ENCODE measurements around the gene TRAF3IP1. TPM values are rescaled to one million over a fixed set of nuclear protein-coding genes. Genes with fewer than 3 reads are reported as not detected.

TRAF3IP1 gene
- total RNA-seq, 2 donors from 2014 or later = 16.2 to 18.5 TPM

DNA sequence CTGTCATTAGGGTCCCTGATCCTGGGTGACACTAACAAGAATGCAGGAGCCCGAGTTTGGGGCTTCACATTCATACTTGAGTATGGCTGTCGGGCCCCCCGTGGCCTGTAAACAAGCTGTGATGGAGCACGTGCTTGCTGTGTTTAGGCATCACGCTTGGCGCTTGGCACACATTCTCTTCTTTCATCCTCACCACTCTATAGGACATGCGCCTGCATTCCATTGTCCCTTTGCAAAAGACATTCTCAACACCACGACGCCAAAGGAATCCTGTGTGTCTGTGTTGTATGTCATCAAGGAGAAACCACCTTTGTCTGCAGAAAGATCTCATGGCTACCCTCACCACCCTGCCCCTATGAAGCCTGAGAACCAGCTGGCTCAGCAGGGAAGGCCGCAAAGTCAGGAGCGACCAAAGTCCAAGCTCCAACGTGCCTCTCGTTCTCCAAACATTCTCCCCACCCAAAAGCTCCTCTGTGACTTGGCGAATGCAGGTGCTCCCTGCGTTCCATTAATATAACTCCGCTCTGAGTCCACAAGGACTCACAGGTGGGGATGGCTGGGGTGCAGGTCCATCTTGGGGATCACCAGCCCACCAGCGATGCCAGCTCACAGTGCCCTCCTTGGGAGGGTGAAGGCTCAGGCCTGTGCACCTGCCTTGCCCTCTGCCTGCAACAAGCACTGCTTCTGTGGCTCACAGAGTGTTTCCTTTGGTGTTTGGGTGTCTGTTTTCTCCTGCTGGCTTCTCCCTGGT is 25.8 kb upstream of the TRAF3IP1 start:
- intact Hi-C loops (cut with DNase I) = no loop called here
- no peaks in the 10 kb centered on the region for H3K36me3 ChIP-seq
- H3K4me1 ChIP-seq = peaks cover 4% of the 10 kb centered on the region
- TF ChIP-seq, protein P1, sequence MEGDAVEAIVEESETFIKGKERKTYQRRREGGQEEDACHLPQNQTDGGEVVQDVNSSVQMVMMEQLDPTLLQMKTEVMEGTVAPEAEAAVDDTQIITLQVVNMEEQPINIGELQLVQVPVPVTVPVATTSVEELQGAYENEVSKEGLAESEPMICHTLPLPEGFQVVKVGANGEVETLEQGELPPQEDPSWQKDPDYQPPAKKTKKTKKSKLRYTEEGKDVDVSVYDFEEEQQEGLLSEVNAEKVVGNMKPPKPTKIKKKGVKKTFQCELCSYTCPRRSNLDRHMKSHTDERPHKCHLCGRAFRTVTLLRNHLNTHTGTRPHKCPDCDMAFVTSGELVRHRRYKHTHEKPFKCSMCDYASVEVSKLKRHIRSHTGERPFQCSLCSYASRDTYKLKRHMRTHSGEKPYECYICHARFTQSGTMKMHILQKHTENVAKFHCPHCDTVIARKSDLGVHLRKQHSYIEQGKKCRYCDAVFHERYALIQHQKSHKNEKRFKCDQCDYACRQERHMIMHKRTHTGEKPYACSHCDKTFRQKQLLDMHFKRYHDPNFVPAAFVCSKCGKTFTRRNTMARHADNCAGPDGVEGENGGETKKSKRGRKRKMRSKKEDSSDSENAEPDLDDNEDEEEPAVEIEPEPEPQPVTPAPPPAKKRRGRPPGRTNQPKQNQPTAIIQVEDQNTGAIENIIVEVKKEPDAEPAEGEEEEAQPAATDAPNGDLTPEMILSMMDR (IDR thresholded peaks at IDR 0.05) = no peak
- no peak overlapping the region for H3K4me3 ChIP-seq
- no peaks in the 10 kb centered on the region for H3K9me3 ChIP-seq
- H3K27me3 ChIP-seq = no peaks in the 10 kb centered on the region
- peak; percentile 86 for DNase-seq
- no peak overlapping the region for H3K27ac ChIP-seq
- H3K9ac ChIP-seq (ENCODE audit: low read depth in 2 of 2, low read length in 2 of 2) = peak overlapping the region in 1 of 2 donors; percentile 49

DNA sequence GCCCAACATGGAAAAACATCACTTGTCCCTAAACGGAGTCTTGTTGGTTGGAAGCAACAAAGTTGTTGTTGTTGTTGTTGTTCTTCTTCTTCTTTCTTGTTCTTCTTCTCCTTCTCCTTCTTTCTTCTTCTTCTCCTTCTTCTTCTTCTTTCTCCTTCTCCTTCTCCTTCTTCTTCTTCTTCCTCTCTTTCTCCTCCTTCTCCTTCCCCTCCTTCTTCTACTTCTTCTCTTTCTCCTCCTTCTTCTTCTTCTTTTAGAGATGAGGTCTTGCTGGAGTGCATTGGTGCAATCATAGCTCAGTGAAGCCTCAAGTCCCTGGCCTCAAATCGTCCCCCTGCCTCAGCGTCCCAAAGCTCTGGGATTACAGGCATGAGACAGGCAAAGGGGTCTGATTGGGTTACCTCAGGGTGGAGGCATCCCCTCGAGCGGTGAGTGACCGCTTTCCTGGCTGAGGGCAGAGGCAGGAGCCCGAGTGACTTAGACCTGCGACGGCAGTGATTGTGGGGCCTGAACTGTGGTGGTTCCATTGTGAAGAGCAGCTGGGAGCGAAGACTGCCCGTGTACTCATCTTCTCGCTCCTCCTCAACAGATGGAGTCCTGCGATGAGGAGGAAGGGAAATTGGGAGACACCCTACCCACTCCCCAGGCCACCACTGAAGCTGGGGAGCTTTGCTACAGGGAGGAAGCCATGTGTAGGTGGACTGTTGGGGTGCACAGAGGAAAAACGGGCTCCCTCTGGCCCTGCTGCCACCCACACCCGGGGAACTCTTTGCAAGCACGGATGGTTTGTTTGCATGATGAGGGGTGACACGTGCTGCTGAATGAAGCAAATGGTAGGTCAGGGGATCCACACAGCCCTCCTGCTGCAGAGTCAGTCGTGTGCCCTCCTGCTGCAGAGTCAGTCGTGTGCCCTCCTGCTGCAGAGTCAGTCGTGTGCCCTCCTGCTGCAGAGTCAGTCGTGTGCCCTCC is 24.9 kb upstream of the TRAF3IP1 start:
- TF ChIP-seq, protein P1 (IDR thresholded peaks at IDR 0.05) = no peak
- Histone ChIP-seq H3K9me3 (no peaks in the 10 kb centered on the region), H3K27ac (no peak overlapping the region), H3K4me3 (no peak overlapping the region), H3K36me3 (no peaks in the 10 kb centered on the region), H3K9ac (ENCODE audit: low read depth in 2 of 2, low read length in 2 of 2) (peak overlapping the region in 1 of 2 donors; percentile 49), H3K4me1 (peaks cover 4% of the 10 kb centered on the region), H3K27me3 (no peaks in the 10 kb centered on the region)
- no peak for DNase-seq
- intact Hi-C loops (cut with DNase I) = no loop called here

GRCh38 chr2:238296638-238297457 is 23.5 kb upstream of the TRAF3IP1 start:
- intact Hi-C loops (cut with DNase I) = no loop called here
- H3K4me1 ChIP-seq = peaks cover 4% of the 10 kb centered on the region
- no peak for DNase-seq

DNA sequence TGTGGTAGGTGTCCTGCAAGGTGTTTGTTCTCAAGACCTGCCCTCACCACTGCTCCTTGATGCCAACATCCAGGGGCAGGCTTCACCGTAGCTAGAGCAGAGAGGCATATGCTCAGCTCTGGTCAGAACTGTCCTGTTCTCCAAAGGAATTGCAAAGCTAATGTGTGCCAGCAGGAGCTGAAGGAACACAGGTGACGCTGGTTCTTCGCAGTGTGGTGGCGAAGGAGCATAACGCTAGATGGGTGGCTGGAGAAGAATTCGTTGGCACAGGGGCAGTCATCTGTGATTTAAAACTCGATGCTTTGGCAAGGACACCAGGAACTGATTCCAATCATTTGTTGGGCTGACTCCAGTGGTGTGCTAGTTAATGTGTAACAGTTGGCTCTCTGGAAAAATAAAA is 20.5 kb upstream of the TRAF3IP1 start:
- Histone ChIP-seq H3K4me1 (no peaks in the 10 kb centered on the region), H3K9me3 (no peaks in the 10 kb centered on the region), H3K27ac (peak overlapping the region; percentile 33), H3K4me3 (no peak overlapping the region), H3K9ac (ENCODE audit: low read depth in 2 of 2, low read length in 2 of 2) (peak overlapping the region in 1 of 2 donors; percentile 70), H3K27me3 (no peaks in the 10 kb centered on the region), H3K36me3 (no peaks in the 10 kb centered on the region)
- intact Hi-C loops (cut with DNase I) = no loop called here
- TF ChIP-seq, protein P1 (IDR thresholded peaks at IDR 0.05) = no peak
- DNase-seq = peak; percentile 72

More at GRCh38 chr2:238296638-238297457, 23.5 kb upstream of the TRAF3IP1 start:
- Histone ChIP-seq H3K27me3 (no peaks in the 10 kb centered on the region), H3K27ac (no peak overlapping the region), H3K9ac (ENCODE audit: low read depth in 2 of 2, low read length in 2 of 2) (no peak overlapping the region), H3K36me3 (no peaks in the 10 kb centered on the region), H3K9me3 (no peaks in the 10 kb centered on the region), H3K4me3 (no peak overlapping the region)
- TF ChIP-seq, protein P1 (IDR thresholded peaks at IDR 0.05) = no peak

DNA sequence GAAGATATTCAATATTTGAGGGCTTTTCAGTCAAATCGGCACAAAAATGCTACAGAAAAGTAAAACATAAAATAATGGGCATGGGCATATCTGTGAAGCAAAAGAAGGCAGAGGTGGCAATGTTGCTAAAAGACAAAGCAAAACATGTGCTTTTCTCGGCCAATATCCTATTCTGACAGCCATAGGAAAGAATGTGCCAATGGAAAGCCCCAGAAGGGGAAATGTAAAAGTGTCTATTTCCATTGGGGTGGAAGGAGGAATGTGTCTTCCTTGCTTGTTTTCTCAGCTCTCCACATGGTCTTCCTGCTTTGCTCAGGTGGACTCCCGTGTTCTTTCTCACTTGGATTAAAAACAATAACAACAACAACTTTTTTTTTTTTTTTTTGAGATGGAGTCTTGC is 18.2 kb upstream of the TRAF3IP1 start:
- DNase-seq = no peak
- H3K9me3 ChIP-seq = no peaks in the 10 kb centered on the region
- H3K27ac ChIP-seq = no peak overlapping the region
- no peaks in the 10 kb centered on the region for H3K4me1 ChIP-seq
- no peak overlapping the region for H3K4me3 ChIP-seq
- intact Hi-C loops (cut with DNase I) = no loop called here
- TF ChIP-seq, protein P1 (IDR thresholded peaks at IDR 0.05) = no peak
- H3K27me3 ChIP-seq = no peaks in the 10 kb centered on the region
- no peak overlapping the region for H3K9ac ChIP-seq (ENCODE audit: low read depth in 2 of 2, low read length in 2 of 2)
- H3K36me3 ChIP-seq = no peaks in the 10 kb centered on the region

Data from colonic mucosa (tissue), 4 donors.